NCI-H460 (cell line): Measurements from ENCODE around the gene MFN1. TPM values are rescaled to one million over a fixed set of nuclear protein-coding genes. Genes with fewer than 3 reads are reported as not detected.
"Not testable (repeated sequence)": the region's sequence is repeated elsewhere in the genome, so short reads cannot be mapped to it uniquely, and the experiment has no call there.

ENCODE experiments used
- DNase-seq: peaks from one replicate; pipeline ENCODE4 v3.0.0-alpha.2; 2016; ENCODE audit warnings: low read depth; ENCODE audit errors: extremely low read depth
- polyA plus RNA-seq: library from polyadenylated mRNA; depleted of rRNA; stranded (reverse); fragments of >200 nt; gene quantifications from 2 replicates; pipeline ENCODE4 v1.2.3, GENCODE V29; 2014; cell fraction: nucleus; rRNA removed
- total RNA-seq: library from RNA; depleted of rRNA; stranded (reverse); fragments of >200 nt; shearing (Covaris generic); gene quantifications from 2 replicates; pipeline ENCODE4 v1.2.3, GENCODE V29; 2014; rRNA removed

Gene MFN1
- total RNA-seq: 37.2 and 42.4 TPM in 2 replicates
- polyA plus RNA-seq: 14.3 and 26.6 TPM in 2 replicates

GRCh38 chr3:179347345-179348194 lies at the start of gene MFN1:
TSS of gene MFN1 (plus strand) at chr3:179347709. CDS start at chr3:179348852, 1,143 bp downstream.
- peak; percentile 86 for DNase-seq

GRCh38 chr3:179297971-179298725 lies 49.4 kb upstream of the MFN1 start:
- no peak for DNase-seq

GRCh38 chr3:179299316-179299715 lies 48.2 kb upstream of the MFN1 start:
- no peak for DNase-seq

GRCh38 chr3:179299999-179300613 lies 47.4 kb upstream of the MFN1 start:
- no peak for DNase-seq

GRCh38 chr3:179301645-179302044 lies 45.9 kb upstream of the MFN1 start:
- no peak for DNase-seq

GRCh38 chr3:179302111-179302510 lies 45.4 kb upstream of the MFN1 start:
- DNase-seq: no peak

GRCh38 chr3:179304605-179305004 lies 42.9 kb upstream of the MFN1 start:
- no peak for DNase-seq

GRCh38 chr3:179307362-179307761 lies 40.1 kb upstream of the MFN1 start:
- DNase-seq: not testable (repeated sequence)

- no peak for DNase-seq
These were observed 39.5 kb upstream of the MFN1 start for GRCh38 chr3:179308001-179308400.

GRCh38 chr3:179309225-179310078 lies 38.1 kb upstream of the MFN1 start:
- DNase-seq: no peak

GRCh38 chr3:179318876-179319275 lies 28.6 kb upstream of the MFN1 start:
- DNase-seq: no peak

- DNase-seq: no peak
These were observed 25.7 kb upstream of the MFN1 start for GRCh38 chr3:179321668-179322285.

GRCh38 chr3:179322286-179323196 lies 25.0 kb upstream of the MFN1 start, which contains the start of gene ZNF639:
TSS of gene ZNF639 (plus strand) at chr3:179323031. CDS start at chr3:179328294, 5,263 bp downstream.
- peak; percentile 56 for DNase-seq

GRCh38 chr3:179323197-179324110 lies 24.1 kb upstream of the MFN1 start:
- DNase-seq: peak; percentile 17

- DNase-seq: no peak
These were observed 23.2 kb upstream of the MFN1 start for GRCh38 chr3:179324270-179324754.

- DNase-seq: no peak
These were observed 17.1 kb upstream of the MFN1 start for GRCh38 chr3:179330438-179330837.

- no peak for DNase-seq
These were observed 15.3 kb upstream of the MFN1 start for GRCh38 chr3:179332240-179332639.
